ENCODE data around the gene DOCK1. TPM values are rescaled to one million over a fixed set of nuclear protein-coding genes. Genes with fewer than 3 reads are reported as not detected.
"Not testable (repeated sequence)": the region's sequence is repeated elsewhere in the genome, so short reads cannot be mapped to it uniquely, and the experiment has no call there.

Gene DOCK1
- total and polyA plus RNA-seq, 3 donors from 2014 or later = 19.0 to 46.2 (median 32.0) TPM

- no peak overlapping the region for H3K4me3 ChIP-seq
- no peaks in the 10 kb centered on the region for H3K4me1 ChIP-seq
- DNase-seq = no peak
- intact Hi-C loops (cut with DNase I; ENCODE audit: low total_unique reads) = no loop called here
- no peaks in the 10 kb centered on the region for H3K9me3 ChIP-seq
- TF ChIP-seq CTCF (IDR thresholded peaks at IDR 0.05) = no peak
- no peak for TF ChIP-seq POLR2A (IDR thresholded peaks at IDR 0.05)
- 91 to 95% methylated on average over 6 to 8 of the region's 8 CpGs for WGBS, 2 donors
- no peaks in the 10 kb centered on the region for H3K27me3 ChIP-seq
- H3K27ac ChIP-seq = no peak overlapping the region
- H3K36me3 ChIP-seq (ENCODE audit: low read depth, missing control alignments) = no peaks in the 10 kb centered on the region
Observed at GRCh38 chr10:127291329-127291728, 386.1 kb downstream of the DOCK1 start.

GRCh38 chr10:127292888-127293287 lies 387.7 kb downstream of the DOCK1 start:
- H3K4me3 ChIP-seq = no peak overlapping the region
- H3K27ac ChIP-seq = no peak overlapping the region
- no peak for DNase-seq
- WGBS, 2 donors = 90 to 100% methylated on average over 1 to 4 of the region's 4 CpGs
- no peaks in the 10 kb centered on the region for H3K4me1 ChIP-seq
- intact Hi-C loops (cut with DNase I; ENCODE audit: low total_unique reads) = no loop called here
- no peaks in the 10 kb centered on the region for H3K27me3 ChIP-seq
- TF ChIP-seq POLR2A (IDR thresholded peaks at IDR 0.05) (no peak), CTCF (IDR thresholded peaks at IDR 0.05) (no peak)
- H3K36me3 ChIP-seq (ENCODE audit: low read depth, missing control alignments) = no peaks in the 10 kb centered on the region
- no peaks in the 10 kb centered on the region for H3K9me3 ChIP-seq

GRCh38 chr10:127293640-127294039 lies 388.4 kb downstream of the DOCK1 start:
- no peak for DNase-seq
- WGBS, 2 donors = 90 to 95% methylated on average over 8 of the region's 8 CpGs
- intact Hi-C loops (cut with DNase I; ENCODE audit: low total_unique reads) = no loop called here
- H3K27me3 ChIP-seq = no peaks in the 10 kb centered on the region
- H3K9me3 ChIP-seq = no peaks in the 10 kb centered on the region
- H3K4me3 ChIP-seq = no peak overlapping the region
- H3K4me1 ChIP-seq = no peaks in the 10 kb centered on the region
- TF ChIP-seq POLR2A (IDR thresholded peaks at IDR 0.05) (no peak), CTCF (IDR thresholded peaks at IDR 0.05) (no peak)
- no peak overlapping the region for H3K27ac ChIP-seq
- no peaks in the 10 kb centered on the region for H3K36me3 ChIP-seq (ENCODE audit: low read depth, missing control alignments)

GRCh38 chr10:127296696-127297095 lies 391.5 kb downstream of the DOCK1 start:
- WGBS, 2 donors = 89 to 92% methylated on average over 6 of the region's 6 CpGs
- no peak for DNase-seq
- Histone ChIP-seq H3K36me3 (ENCODE audit: low read depth, missing control alignments) (no peaks in the 10 kb centered on the region), H3K27ac (no peak overlapping the region), H3K27me3 (no peaks in the 10 kb centered on the region), H3K9me3 (no peaks in the 10 kb centered on the region), H3K4me1 (peaks cover 3% of the 10 kb centered on the region), H3K4me3 (no peak overlapping the region)
- intact Hi-C loops (cut with DNase I; ENCODE audit: low total_unique reads) = no loop called here
- TF ChIP-seq POLR2A (IDR thresholded peaks at IDR 0.05) = no peak
- no peak for TF ChIP-seq CTCF (IDR thresholded peaks at IDR 0.05)

- no peak for DNase-seq
- no peak for TF ChIP-seq POLR2A (IDR thresholded peaks at IDR 0.05)
- TF ChIP-seq CTCF (IDR thresholded peaks at IDR 0.05) = no peak
- Histone ChIP-seq H3K27me3 (no peaks in the 10 kb centered on the region), H3K9me3 (no peaks in the 10 kb centered on the region), H3K27ac (no peak overlapping the region), H3K4me3 (no peak overlapping the region), H3K4me1 (peaks cover 3% of the 10 kb centered on the region), H3K36me3 (ENCODE audit: low read depth, missing control alignments) (no peaks in the 10 kb centered on the region)
- intact Hi-C loops (cut with DNase I; ENCODE audit: low total_unique reads) = no loop called here
- 77 to 91% methylated on average over 4 of the region's 4 CpGs for WGBS, 2 donors
Observed at GRCh38 chr10:127298381-127298780, 393.2 kb downstream of the DOCK1 start.

GRCh38 chr10:127299192-127299591 lies 394.0 kb downstream of the DOCK1 start:
- H3K9me3 ChIP-seq; H3K4me3 ChIP-seq; H3K36me3 ChIP-seq (ENCODE audit: low read depth, missing control alignments); H3K4me1 ChIP-seq; intact Hi-C loops (cut with DNase I; ENCODE audit: low total_unique reads); H3K27me3 ChIP-seq; DNase-seq; H3K27ac ChIP-seq: not testable (repeated sequence)
- 95 to 96% methylated on average over 11 of the region's 11 CpGs for WGBS, 2 donors
